H1 (cell line): ENCODE measurements around the gene ATAT1. TPM values are rescaled to one million over a fixed set of nuclear protein-coding genes. Genes with fewer than 3 reads are reported as not detected.

Experiments
- CTCF ChIA-PET: fragments of 300-600 bp; sonication (Branson Sonifier 250); formaldehyde crosslinking; loops from one replicate; lab custom pipeline; 2021; ENCODE audit not compliant: partially characterized antibody; lab: Charles Lee
- POLR2A ChIA-PET: fragments of 300-600 bp; sonication (Branson Sonifier 250); formaldehyde crosslinking; loops from one replicate; lab custom pipeline; 2021; ENCODE audit warnings: inconsistent platforms; ENCODE audit not compliant: partially characterized antibody; lab: Charles Lee
- DNase-seq, 2 experiments: peaks; one replicate each; pipeline versions ENCODE4 v3.0.0 to v3.0.0-alpha.2; 2010 to 2022; ENCODE audit warnings: low spot score in 2 of 2, low read depth in 1 of 2, mixed read lengths in 1 of 2
- FAIRE-seq: peaks from 2 replicates; lab custom pipeline; 2011; peaks lifted over from hg19 to GRCh38; lab: Jason Lieb, UNC
- H2AFZ ChIP-seq: 2 replicates; pipeline ENCODE4 v1.8.1; 2012; ENCODE audit warnings: low read length, inconsistent platforms
- H2AK5ac ChIP-seq: 2 replicates; pipeline ENCODE4 v1.6.1; 2013; ENCODE audit warnings: low read depth, low read length
- H2BK120ac ChIP-seq: replicated peaks from 2 replicates; pipeline ENCODE3; 2013; ENCODE audit warnings: low read depth, low read length, inconsistent platforms
- H2BK12ac ChIP-seq: 2 replicates; pipeline ENCODE4 v1.6.1; 2013; ENCODE audit warnings: low read depth, low read length
- H2BK15ac ChIP-seq: 2 replicates; pipeline ENCODE4 v1.6.1; 2013; ENCODE audit warnings: low read length
- H2BK20ac ChIP-seq: 2 replicates; pipeline ENCODE4 v1.6.1; 2013; ENCODE audit warnings: low read length
- H2BK5ac ChIP-seq: 2 replicates; pipeline ENCODE4 v1.6.1; 2013; ENCODE audit warnings: low read depth, low read length
- H3K14ac ChIP-seq: 2 replicates; pipeline ENCODE4 v1.6.1; 2013; ENCODE audit warnings: inconsistent platforms; ENCODE audit not compliant: insufficient read length
- H3K18ac ChIP-seq: 2 replicates; pipeline ENCODE4 v1.6.1; 2013; ENCODE audit warnings: low read length; ENCODE audit errors: extremely low read depth
- H3K23ac ChIP-seq: 2 replicates; pipeline ENCODE4 v1.6.1; 2013; ENCODE audit warnings: inconsistent platforms; ENCODE audit not compliant: insufficient read length
- H3K23me2 ChIP-seq: 2 replicates; pipeline ENCODE4 v1.6.1; 2013; ENCODE audit warnings: low read depth, low read length
- H3K27ac ChIP-seq: 2 replicates; pipeline ENCODE4 v1.6.1; 2011; ENCODE audit warnings: low read depth, low read length, inconsistent platforms
- H3K27me3 ChIP-seq, 4 experiments: replicated peaks in 1 of 4; 1 replicate in 1 of 4; 2 replicates in 3 of 4; pipeline versions ENCODE4 v1.6.1 to v1.8.1; 2011 to 2013; ENCODE audit warnings: low read length in 3 of 4, mild to moderate bottlenecking in 3 of 4, inconsistent platforms in 2 of 4, mixed read lengths in 2 of 4, moderate library complexity in 1 of 4; ENCODE audit not compliant: control insufficient read depth in 3 of 4, insufficient read depth in 3 of 4; ENCODE audit errors: extremely low read depth in 1 of 4
- H3K36me3 ChIP-seq, 4 experiments: 2 replicates each; pipeline versions ENCODE4 v1.6.1 to v1.8.1; 2011 to 2013; ENCODE audit warnings: mild to moderate bottlenecking in 4 of 4, low read length in 3 of 4, moderate library complexity in 2 of 4, control low read depth in 1 of 4, inconsistent platforms in 1 of 4; ENCODE audit not compliant: insufficient read depth in 4 of 4, control insufficient read depth in 2 of 4
- H3K4ac ChIP-seq: replicated peaks from 2 replicates; pipeline ENCODE3; 2013; ENCODE audit warnings: low read length, low read depth, mixed read lengths, inconsistent platforms; ENCODE audit not compliant: insufficient read length
- H3K4me1 ChIP-seq, 4 experiments: replicated peaks in 1 of 4; 1 replicate in 1 of 4; 2 replicates in 3 of 4; pipeline versions ENCODE4 v1.6.1 to v1.8.1; 2011 to 2013; ENCODE audit warnings: low read length in 3 of 4, inconsistent platforms in 2 of 4, mixed read lengths in 1 of 4; ENCODE audit not compliant: insufficient read depth in 4 of 4, control insufficient read depth in 3 of 4
- H3K4me2 ChIP-seq, 2 experiments: 2 replicates each; pipeline versions ENCODE4 v1.6.1 to v1.8.1; 2011 to 2013; ENCODE audit warnings: low read depth in 2 of 2, low read length in 2 of 2, control low read depth in 1 of 2, inconsistent platforms in 1 of 2, mild to moderate bottlenecking in 1 of 2; ENCODE audit not compliant: insufficient read depth in 1 of 2
- H3K4me3 ChIP-seq, 4 experiments: fragments of 200-600, 300-600 bp in 1 of 4; sonication (generic), shearing (Covaris generic), sonication (Bioruptor Twin) in 1 of 4; 2 replicates each; pipeline versions ENCODE4 v1.5.1 to v1.8.1; 2011 to 2016; ENCODE audit warnings: low read length in 4 of 4, low read depth in 3 of 4, control low read depth in 2 of 4, inconsistent platforms in 2 of 4, mild to moderate bottlenecking in 2 of 4, mixed read lengths in 1 of 4, moderate library complexity in 1 of 4; ENCODE audit not compliant: insufficient read depth in 2 of 4; ENCODE audit errors: extremely low read depth in 1 of 4
- H3K56ac ChIP-seq: replicated peaks from 2 replicates; pipeline ENCODE3; 2013; ENCODE audit warnings: low read depth, mild to moderate bottlenecking, mixed read lengths, low read length, inconsistent platforms; ENCODE audit not compliant: insufficient read length
- H3K79me1 ChIP-seq: 2 replicates; pipeline ENCODE4 v1.6.1; 2013; ENCODE audit warnings: low read depth, low read length, control low read depth
- H3K79me2 ChIP-seq, 2 experiments: 2 replicates each; pipeline versions ENCODE4 v1.6.1 to v1.8.1; 2012 to 2013; ENCODE audit warnings: low read length in 2 of 2, mild to moderate bottlenecking in 2 of 2, inconsistent platforms in 1 of 2; ENCODE audit not compliant: insufficient read depth in 2 of 2, control insufficient read depth in 1 of 2
- H3K9ac ChIP-seq, 4 experiments: replicated peaks in 1 of 4; 1 replicate in 1 of 4; 2 replicates in 3 of 4; pipeline versions ENCODE4 v1.6.1 to v1.8.1; 2011 to 2013; ENCODE audit warnings: low read depth in 3 of 4, low read length in 3 of 4, control low read depth in 2 of 4, mild to moderate bottlenecking in 2 of 4, moderate library complexity in 2 of 4, inconsistent platforms in 1 of 4; ENCODE audit errors: extremely low read depth in 1 of 4
- H3K9me3 ChIP-seq, 2 experiments: 2 replicates each; pipeline versions ENCODE4 v1.6.1 to v1.8.1; 2012 to 2013; ENCODE audit warnings: mild to moderate bottlenecking in 2 of 2, moderate library complexity in 2 of 2, control low read depth in 1 of 2, inconsistent platforms in 1 of 2, low read depth in 1 of 2, low read length in 1 of 2, mixed read lengths in 1 of 2; ENCODE audit not compliant: insufficient read depth in 2 of 2
- H4K20me1 ChIP-seq, 2 experiments: replicated peaks in 1 of 2; 2 replicates each; pipeline versions ENCODE3 to v1.8.1; 2011 to 2013; ENCODE audit warnings: inconsistent platforms in 2 of 2, low read length in 2 of 2, mild to moderate bottlenecking in 1 of 2; ENCODE audit not compliant: insufficient read depth in 2 of 2, control insufficient read depth in 1 of 2
- H4K5ac ChIP-seq: 2 replicates; pipeline ENCODE4 v1.6.1; 2013; ENCODE audit warnings: low read length, low read depth, mixed read lengths, inconsistent platforms; ENCODE audit not compliant: insufficient read length
- H4K8ac ChIP-seq: 2 replicates; pipeline ENCODE4 v1.8.0; 2013; ENCODE audit warnings: mild to moderate bottlenecking, moderate library complexity, low read length, inconsistent platforms; ENCODE audit not compliant: insufficient read depth; ENCODE audit errors: extremely low read depth
- H4K91ac ChIP-seq: replicated peaks from 2 replicates; pipeline ENCODE3; 2013; ENCODE audit warnings: low read length, mixed read lengths, inconsistent platforms; ENCODE audit not compliant: insufficient read length
- NRF1 ChIP-seq: IDR thresholded peaks from 2 replicates; pipeline ENCODE4 v1.6.1; 2011; ENCODE audit warnings: mild to moderate bottlenecking, low read depth, low read length, improper control_type of control experiment
- POLR2A ChIP-seq, 2 experiments: IDR thresholded peaks; 1 replicate in 1 of 2; 2 replicates in 1 of 2; pipeline ENCODE4 v1.6.1; 2011; ENCODE audit warnings: low read depth in 2 of 2, low read length in 2 of 2, mild to moderate bottlenecking in 2 of 2; ENCODE audit errors: control extremely low read depth in 1 of 2
- SP1 ChIP-seq: IDR thresholded peaks from 2 replicates; pipeline ENCODE4 v1.6.1; 2011; ENCODE audit warnings: low read depth, low read length
- WGBS, 2 experiments: shearing (Covaris generic) in 1 of 2; methylation state at CpG; one replicate each; pipeline versions ENCODE4 v1.1.6 to v1.1.7; 2013 to 2015; ENCODE audit warnings: low lambda C conversion rate in 2 of 2, mixed read lengths in 2 of 2, inconsistent platforms in 1 of 2, low coverage in 1 of 2, missing lambda C conversion rate in 1 of 2; ENCODE audit not compliant: insufficient replicate concordance in 2 of 2, insufficient coverage in 1 of 2, insufficient read length in 1 of 2; ENCODE audit errors: extremely low coverage in 1 of 2, missing lambda C conversion rate in 1 of 2; 5-methylcytosine and 5-hydroxymethylcytosine counted together
- polyA plus RNA-seq, 7 experiments: library from polyadenylated mRNA; depleted of rRNA in 3 of 7; stranded (reverse) in 5 of 7; unstranded in 2 of 7; fragments of >200 nt in 5 of 7; fragments of 200-250 nt in 2 of 7; gene quantifications; 1 replicate in 5 of 7; 2 replicates in 1 of 7; 4 replicates in 1 of 7; pipeline versions ENCODE4 v1.2.1 to v1.2.3, GENCODE V29; 2011 to 2013; ENCODE audit warnings: missing spikeins in 2 of 7, mixed read lengths in 2 of 7
- total RNA-seq: library from RNA; stranded (reverse); fragmentation: NEBNext Ultra II Directional; extraction: Animal tissue kit (Norgen Biotek cat#: 25700); gene quantifications from 2 replicates; pipeline ENCODE4 v1.2.1, GENCODE V29; 2021

The ATAT1 gene
- total and polyA plus RNA-seq, 2 of the 8 experiments (the other 6 are each of a cell fraction or from before 2014, with no cell fraction given) = 14.4 to 14.6 TPM

DNA sequence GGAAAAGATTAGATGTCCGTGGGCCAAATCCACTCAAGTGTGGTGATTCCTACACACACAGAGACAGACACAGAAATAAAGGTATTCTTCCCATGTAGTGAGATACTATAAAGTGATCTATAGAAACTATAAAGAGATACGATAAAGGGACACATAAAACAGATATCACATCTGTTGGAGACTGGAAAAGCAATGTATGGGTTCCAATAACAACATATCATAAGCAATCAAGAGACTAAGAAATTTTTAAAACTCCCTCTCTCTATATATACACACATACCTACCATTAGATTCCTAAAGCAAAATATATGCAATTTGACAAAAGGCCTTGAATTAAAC, 14.8 kb upstream of the ATAT1 start:
- no peak for DNase-seq
- H3K18ac ChIP-seq = no peak overlapping the region
- ChIA-PET CTCF (interaction anchor here (1.0 to 2.4 kb wide), 6 partner anchors 13 to 130 kb away, joined by 3 to 17 read pairs (median 6); partner anchors contain the start of gene DHX16), POLR2A (interaction anchor here (1.2 to 4.8 kb wide), 13 partner anchors 15 to 111 kb away, joined by 3 to 443 read pairs (median 27); partner anchors contain the start of genes ABCF1, ATAT1, C6orf136 and GNL1)
- no peak for FAIRE-seq
- peaks cover 6% of the 10 kb centered on the region in 2 experiments for H4K20me1 ChIP-seq
- TF ChIP-seq NRF1 = no peak
- TF ChIP-seq POLR2A (IDR thresholded peaks at IDR 0.05; ENCODE audit: control extremely low read depth in 1 of 2, low read depth in 2 of 2, low read length in 2 of 2) = peak in 1 of 2 experiments; percentile 58; a peak in 2 of 3 replicates
- TF ChIP-seq SP1 = no peak
- peaks cover 8% of the 10 kb centered on the region; the same call in 1 of the 2 replicates for H3K79me1 ChIP-seq
- no peak overlapping the region for H2BK12ac ChIP-seq
- H3K4me1 ChIP-seq = peaks cover 0 to 6% (median 3%) of the 10 kb centered on the region in 4 experiments; a peak in 4 of 7 replicates
- H3K4me2 ChIP-seq = no peak overlapping the region; a peak in 1 of 4 replicates
- H2BK5ac ChIP-seq = no peak overlapping the region
- H2BK15ac ChIP-seq = no peak overlapping the region
- peaks cover 18 to 71% (median 38%) of the 10 kb centered on the region in 4 experiments for H3K36me3 ChIP-seq
- peaks cover 4 to 57% of the 10 kb centered on the region in 2 experiments; a peak in 3 of 4 replicates for H3K79me2 ChIP-seq
- H3K27me3 ChIP-seq = no peaks in the 10 kb centered on the region
- H4K5ac ChIP-seq = no peak overlapping the region
- no peak overlapping the region for H3K23ac ChIP-seq
- no peak overlapping the region for H3K4ac ChIP-seq
- H2BK20ac ChIP-seq = no peak overlapping the region
- no peak overlapping the region for H3K4me3 ChIP-seq
- no peak overlapping the region for H4K91ac ChIP-seq
- H3K23me2 ChIP-seq = peaks cover 10% of the 10 kb centered on the region
- no peaks in the 10 kb centered on the region for H3K9me3 ChIP-seq
- no peak overlapping the region for H3K56ac ChIP-seq
- WGBS, 2 experiments = 85% methylated on average over 2 of the region's 2 CpGs; no CpG with 5 or more reads in 1 of the 2 experiments
- H3K9ac ChIP-seq = no peak overlapping the region
- H2AK5ac ChIP-seq = no peak overlapping the region
- H3K14ac ChIP-seq = no peak overlapping the region
- H2BK120ac ChIP-seq = no peak overlapping the region
- no peak overlapping the region for H2AFZ ChIP-seq
- no peak overlapping the region for H3K27ac ChIP-seq
- H4K8ac ChIP-seq = no peak overlapping the region
